Progenitor cell of endocrine pancreas (in vitro differentiated cells): ENCODE results near the gene ZBTB20. TPM values are rescaled to one million over a fixed set of nuclear protein-coding genes. Genes with fewer than 3 reads are reported as not detected.

Source experiments
- DNase-seq: peaks from one replicate; pipeline ENCODE4 v3.0.0; 2021; ENCODE audit warnings: low spot score; ENCODE audit not compliant: unreplicated experiment
- H3K27ac Mint-ChIP-seq: 2 replicates; pipeline ENCODE4 v1.8.0; 2021; ENCODE audit warnings: mild to moderate bottlenecking, moderate library complexity, mixed read lengths
- H3K27me3 Mint-ChIP-seq: 2 replicates; pipeline ENCODE4 v1.8.0; 2021; ENCODE audit warnings: mixed read lengths
- H3K36me3 Mint-ChIP-seq: 2 replicates; pipeline ENCODE4 v1.8.0; 2022; ENCODE audit warnings: mixed read lengths; ENCODE audit not compliant: insufficient read depth
- H3K4me1 Mint-ChIP-seq: 2 replicates; pipeline ENCODE4 v1.8.0; 2021; ENCODE audit warnings: low read depth, mixed read lengths
- H3K4me3 Mint-ChIP-seq: 2 replicates; pipeline ENCODE4 v1.8.0; 2021; ENCODE audit warnings: low read depth, mild to moderate bottlenecking, moderate library complexity, mixed read lengths
- H3K9me3 Mint-ChIP-seq: 2 replicates; pipeline ENCODE4 v1.8.0; 2021; ENCODE audit warnings: low read depth, mixed read lengths
- total RNA-seq: library from RNA; stranded (reverse); gene quantifications from 2 replicates; pipeline ENCODE4 v1.2.1, GENCODE V29; 2021
- TF ChIP-seq, protein P1 (sequence below): fragments of 200-600 bp; sonication (generic); IDR thresholded peaks from one replicate; pipeline ENCODE4 v1.5.0; 2021; ENCODE audit warnings: antibody characterized with exemption, mild to moderate bottlenecking; ENCODE audit not compliant: unreplicated experiment

Gene ZBTB20
- total RNA-seq, 1 donor from 2014 or later = 27.3 TPM

- H3K36me3 Mint-ChIP-seq = no peaks in the 10 kb centered on the region
- peaks cover 5% of the 10 kb centered on the region for H3K9me3 Mint-ChIP-seq
- H3K4me1 Mint-ChIP-seq = no peaks in the 10 kb centered on the region
- H3K4me3 Mint-ChIP-seq = no peak overlapping the region
- TF ChIP-seq, protein P1, sequence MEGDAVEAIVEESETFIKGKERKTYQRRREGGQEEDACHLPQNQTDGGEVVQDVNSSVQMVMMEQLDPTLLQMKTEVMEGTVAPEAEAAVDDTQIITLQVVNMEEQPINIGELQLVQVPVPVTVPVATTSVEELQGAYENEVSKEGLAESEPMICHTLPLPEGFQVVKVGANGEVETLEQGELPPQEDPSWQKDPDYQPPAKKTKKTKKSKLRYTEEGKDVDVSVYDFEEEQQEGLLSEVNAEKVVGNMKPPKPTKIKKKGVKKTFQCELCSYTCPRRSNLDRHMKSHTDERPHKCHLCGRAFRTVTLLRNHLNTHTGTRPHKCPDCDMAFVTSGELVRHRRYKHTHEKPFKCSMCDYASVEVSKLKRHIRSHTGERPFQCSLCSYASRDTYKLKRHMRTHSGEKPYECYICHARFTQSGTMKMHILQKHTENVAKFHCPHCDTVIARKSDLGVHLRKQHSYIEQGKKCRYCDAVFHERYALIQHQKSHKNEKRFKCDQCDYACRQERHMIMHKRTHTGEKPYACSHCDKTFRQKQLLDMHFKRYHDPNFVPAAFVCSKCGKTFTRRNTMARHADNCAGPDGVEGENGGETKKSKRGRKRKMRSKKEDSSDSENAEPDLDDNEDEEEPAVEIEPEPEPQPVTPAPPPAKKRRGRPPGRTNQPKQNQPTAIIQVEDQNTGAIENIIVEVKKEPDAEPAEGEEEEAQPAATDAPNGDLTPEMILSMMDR = no peak
- H3K27ac Mint-ChIP-seq = no peak overlapping the region
- no peaks in the 10 kb centered on the region for H3K27me3 Mint-ChIP-seq
- no peak for DNase-seq
Observed at GRCh38 chr3:114809668-114810413, 337.2 kb downstream of the ZBTB20 start.

DNA sequence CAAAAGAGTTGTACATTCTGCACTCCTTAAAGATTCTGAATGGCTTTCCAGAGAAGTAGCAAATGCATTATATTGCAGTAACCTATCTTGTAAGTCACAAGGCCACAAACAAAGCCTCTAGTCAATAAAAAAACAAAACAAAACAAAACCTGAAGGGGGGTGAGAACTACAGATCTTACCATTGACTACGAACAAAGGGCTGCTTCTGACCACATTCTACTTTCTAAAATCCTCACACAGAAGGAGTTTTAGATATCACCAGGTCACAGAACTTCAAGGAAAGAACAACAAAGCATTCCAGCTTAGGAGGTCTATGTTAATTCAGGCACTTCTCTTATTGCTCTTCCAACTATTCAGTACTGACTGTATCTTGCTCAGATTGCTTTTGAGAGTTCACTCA, 343.0 kb downstream of the ZBTB20 start:
- Mint-ChIP-seq H3K4me1 (no peaks in the 10 kb centered on the region), H3K36me3 (no peaks in the 10 kb centered on the region), H3K4me3 (no peak overlapping the region), H3K27me3 (no peaks in the 10 kb centered on the region), H3K9me3 (peaks cover 6% of the 10 kb centered on the region), H3K27ac (no peak overlapping the region)
- no peak for DNase-seq
- TF ChIP-seq, protein P1 = no peak

DNA sequence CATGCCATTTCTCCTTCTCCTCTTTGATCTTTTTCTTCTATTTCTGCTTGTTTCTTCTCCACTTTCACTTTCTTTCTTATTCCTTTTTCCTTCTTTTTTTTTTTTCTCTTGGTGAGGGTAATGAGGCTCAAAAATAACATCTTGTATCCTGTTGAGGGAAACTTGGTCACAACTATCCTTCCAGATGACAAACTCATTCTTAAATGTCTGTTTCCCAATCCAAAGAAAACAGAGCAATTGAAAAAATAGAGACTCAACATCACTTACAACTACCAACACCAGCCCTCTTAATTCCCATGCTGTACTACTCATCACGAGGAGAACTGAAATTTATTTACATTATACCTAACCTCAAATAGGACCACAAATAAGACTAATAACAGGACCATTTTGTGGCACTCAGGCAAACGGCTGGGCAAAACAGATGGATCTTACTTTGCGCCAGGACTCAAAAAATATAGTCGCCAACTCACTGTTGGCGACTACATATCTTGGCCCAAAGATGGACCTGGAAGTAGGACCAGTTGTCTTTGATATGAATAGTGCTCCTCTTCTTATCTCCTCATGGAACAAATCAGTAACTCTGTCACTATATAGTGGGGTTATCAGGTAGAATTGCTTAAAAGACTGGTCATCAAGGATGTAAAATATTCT, 343.9 kb downstream of the ZBTB20 start:
- TF ChIP-seq, protein P1 = no peak
- DNase-seq = no peak
- H3K27ac Mint-ChIP-seq = no peak overlapping the region
- no peaks in the 10 kb centered on the region for H3K4me1 Mint-ChIP-seq
- H3K27me3 Mint-ChIP-seq = no peaks in the 10 kb centered on the region
- no peaks in the 10 kb centered on the region for H3K36me3 Mint-ChIP-seq
- no peak overlapping the region for H3K4me3 Mint-ChIP-seq
- H3K9me3 Mint-ChIP-seq = peaks cover 6% of the 10 kb centered on the region

GRCh38 chr3:114800272-114801031, 346.6 kb downstream of the ZBTB20 start:
- TF ChIP-seq, protein P1 = no peak
- no peak for DNase-seq
- H3K36me3 Mint-ChIP-seq = no peaks in the 10 kb centered on the region
- peaks cover 1% of the 10 kb centered on the region for H3K4me1 Mint-ChIP-seq
- H3K4me3 Mint-ChIP-seq = no peak overlapping the region
- no peaks in the 10 kb centered on the region for H3K27me3 Mint-ChIP-seq
- peaks cover 3% of the 10 kb centered on the region for H3K9me3 Mint-ChIP-seq
- H3K27ac Mint-ChIP-seq = no peak overlapping the region

DNA sequence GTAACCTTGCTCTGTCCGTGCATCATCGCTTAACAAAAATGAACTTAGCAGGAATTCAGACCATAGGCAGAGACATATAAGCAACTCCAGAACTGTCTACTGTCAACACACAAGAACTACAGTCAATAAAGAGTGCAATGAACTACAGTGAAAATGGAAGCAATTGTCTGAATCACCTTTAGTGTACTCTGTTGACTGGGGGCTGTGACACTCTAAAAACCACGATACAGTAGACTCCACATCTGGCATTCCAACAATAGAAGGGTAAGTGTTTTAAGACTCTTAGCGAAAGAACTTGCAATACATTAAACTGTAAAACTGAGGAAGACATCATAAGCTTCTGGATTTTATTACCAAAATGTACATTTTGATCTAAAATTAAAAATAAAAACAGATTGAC, 347.3 kb downstream of the ZBTB20 start:
- DNase-seq = no peak
- Mint-ChIP-seq H3K4me1 (peaks cover 5% of the 10 kb centered on the region), H3K36me3 (no peaks in the 10 kb centered on the region), H3K4me3 (no peak overlapping the region), H3K27ac (no peak overlapping the region), H3K27me3 (no peaks in the 10 kb centered on the region), H3K9me3 (peaks cover 3% of the 10 kb centered on the region)
- TF ChIP-seq, protein P1 = no peak
